ENCODE data around the gene TDRD9. TPM values are rescaled to one million over a fixed set of nuclear protein-coding genes. Genes with fewer than 3 reads are reported as not detected.

Gene TDRD9
- total RNA-seq, 6 experiments from 2014 or later = 0.31 to 0.86 (median 0.43) TPM; not detected in 1

DNA sequence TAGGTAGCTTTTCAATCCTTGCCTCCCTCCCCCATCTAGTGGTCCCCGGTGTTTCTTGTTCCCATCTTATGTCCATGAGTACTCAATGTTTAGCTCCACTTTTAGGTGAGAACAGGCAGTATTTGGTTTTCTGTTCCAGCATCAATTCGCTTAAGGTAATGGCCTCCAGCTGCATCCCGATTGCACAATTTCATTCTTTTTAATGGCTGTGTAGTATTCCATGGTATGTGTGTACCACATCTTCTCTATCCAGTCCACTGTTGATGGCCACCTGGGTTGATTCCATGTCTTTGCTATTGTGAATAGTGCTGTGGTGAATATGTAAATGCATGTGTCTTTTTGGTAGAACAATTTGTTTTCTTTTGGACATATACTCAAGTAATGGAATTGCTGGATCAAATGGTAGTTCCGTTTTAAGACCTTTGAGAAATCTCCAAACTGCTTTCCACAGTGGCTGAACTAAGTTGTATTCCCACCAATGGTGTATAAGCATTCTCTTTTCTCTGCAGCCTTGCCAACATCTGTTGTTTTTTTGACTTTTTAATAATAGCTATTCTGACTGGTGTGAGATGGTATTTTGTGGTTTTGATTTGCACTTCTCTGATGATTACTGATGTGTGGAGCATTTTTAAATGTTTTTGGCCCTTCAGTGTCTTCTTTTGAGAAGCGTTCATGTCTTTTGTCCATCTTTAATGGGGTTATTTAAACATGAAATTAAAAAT lies 123.0 kb downstream of the TDRD9 start:
- DNase-seq (no peak), ATAC-seq (no peak)
- intact Hi-C loops (cut with DNase I) = no loop called here
- Histone ChIP-seq H3K9me3 (no peaks in the 10 kb centered on the region), H3K4me3 (no peak overlapping the region), H3K36me3 (no peaks in the 10 kb centered on the region), H3K4me1 (no peaks in the 10 kb centered on the region), H3K27me3 (no peaks in the 10 kb centered on the region), H3K27ac (no peak overlapping the region)
- 33% methylated on average over 4 of the region's 5 CpGs for WGBS (ENCODE audit: insufficient coverage, low coverage, low lambda C conversion rate, missing lambda C conversion rate)
- TF ChIP-seq POLR2A (IDR thresholded peaks at IDR 0.05) = no peak
- TF ChIP-seq, protein P1, sequence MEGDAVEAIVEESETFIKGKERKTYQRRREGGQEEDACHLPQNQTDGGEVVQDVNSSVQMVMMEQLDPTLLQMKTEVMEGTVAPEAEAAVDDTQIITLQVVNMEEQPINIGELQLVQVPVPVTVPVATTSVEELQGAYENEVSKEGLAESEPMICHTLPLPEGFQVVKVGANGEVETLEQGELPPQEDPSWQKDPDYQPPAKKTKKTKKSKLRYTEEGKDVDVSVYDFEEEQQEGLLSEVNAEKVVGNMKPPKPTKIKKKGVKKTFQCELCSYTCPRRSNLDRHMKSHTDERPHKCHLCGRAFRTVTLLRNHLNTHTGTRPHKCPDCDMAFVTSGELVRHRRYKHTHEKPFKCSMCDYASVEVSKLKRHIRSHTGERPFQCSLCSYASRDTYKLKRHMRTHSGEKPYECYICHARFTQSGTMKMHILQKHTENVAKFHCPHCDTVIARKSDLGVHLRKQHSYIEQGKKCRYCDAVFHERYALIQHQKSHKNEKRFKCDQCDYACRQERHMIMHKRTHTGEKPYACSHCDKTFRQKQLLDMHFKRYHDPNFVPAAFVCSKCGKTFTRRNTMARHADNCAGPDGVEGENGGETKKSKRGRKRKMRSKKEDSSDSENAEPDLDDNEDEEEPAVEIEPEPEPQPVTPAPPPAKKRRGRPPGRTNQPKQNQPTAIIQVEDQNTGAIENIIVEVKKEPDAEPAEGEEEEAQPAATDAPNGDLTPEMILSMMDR (IDR thresholded peaks at IDR 0.05) = no peak

DNA sequence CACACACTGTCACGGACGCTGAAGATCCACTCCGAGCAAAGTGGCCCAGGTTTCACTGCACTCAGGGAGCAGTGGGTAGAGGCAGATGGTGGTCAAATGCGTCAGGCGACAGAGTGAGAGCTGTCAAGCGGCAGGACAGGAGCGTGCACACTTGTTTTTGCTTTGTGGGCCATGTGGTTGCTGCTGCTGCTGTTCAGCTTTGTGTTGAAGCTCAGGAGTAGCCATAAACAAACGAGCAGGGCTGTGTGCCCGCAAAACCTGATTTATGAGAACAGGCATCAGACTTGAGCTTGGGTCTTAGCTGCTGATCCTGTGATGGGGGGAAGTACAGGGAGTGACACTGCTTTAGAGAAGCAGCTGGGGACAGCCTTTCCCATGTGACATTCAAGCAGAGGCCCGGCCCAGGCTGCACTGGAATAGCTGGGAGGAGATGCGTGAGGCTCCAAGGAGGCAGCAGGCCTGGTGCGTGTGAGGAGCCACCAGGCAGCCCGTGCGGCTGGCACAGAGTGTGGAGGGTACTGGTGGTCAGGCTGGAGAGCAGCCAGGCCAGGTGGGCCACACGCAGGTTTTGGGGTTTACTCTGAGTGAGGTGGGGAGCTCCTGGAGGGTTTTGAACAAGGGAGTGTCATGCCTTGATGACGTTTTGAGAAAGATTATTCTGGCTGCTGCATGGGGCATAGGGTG lies 126.1 kb downstream of the TDRD9 start:
- intact Hi-C loops (cut with DNase I) = no loop called here
- Histone ChIP-seq H3K36me3 (no peaks in the 10 kb centered on the region), H3K27me3 (no peaks in the 10 kb centered on the region), H3K27ac (no peak overlapping the region), H3K9me3 (no peaks in the 10 kb centered on the region), H3K4me1 (no peaks in the 10 kb centered on the region), H3K4me3 (no peak overlapping the region)
- 65% methylated on average over 7 of the region's 16 CpGs for WGBS (ENCODE audit: insufficient coverage, low coverage, low lambda C conversion rate, missing lambda C conversion rate)
- ATAC-seq (peak in 1 of 4 donors; percentile 22), DNase-seq (no peak)
- no peak for TF ChIP-seq POLR2A (IDR thresholded peaks at IDR 0.05)
- TF ChIP-seq, protein P1 (IDR thresholded peaks at IDR 0.05) = no peak

DNA sequence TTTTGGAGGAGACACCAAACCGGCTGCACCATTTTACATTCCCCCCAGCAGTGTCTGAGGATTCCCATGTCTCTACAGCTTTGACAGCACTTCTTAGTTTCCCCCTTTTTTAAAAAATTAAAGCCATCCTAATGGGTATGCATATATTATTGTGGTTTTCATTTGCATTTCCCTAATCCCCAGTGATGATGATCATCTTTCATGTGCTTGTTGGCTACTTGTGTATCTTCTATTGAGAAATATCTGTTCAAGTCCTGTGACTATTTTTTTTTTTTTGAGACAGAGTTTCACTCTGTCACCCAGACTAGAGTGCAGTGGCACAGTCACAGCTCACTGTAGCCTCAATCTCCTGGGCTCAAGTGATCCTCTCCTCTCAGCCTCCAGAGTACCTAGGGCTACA lies 134.0 kb downstream of the TDRD9 start:
- Histone ChIP-seq H3K4me1 (no peaks in the 10 kb centered on the region), H3K27ac (no peak overlapping the region), H3K36me3 (no peaks in the 10 kb centered on the region), H3K9me3 (no peaks in the 10 kb centered on the region), H3K27me3 (no peaks in the 10 kb centered on the region), H3K4me3 (no peak overlapping the region)
- 100% methylated on average over 1 of the region's 1 CpG for WGBS (ENCODE audit: insufficient coverage, low coverage, low lambda C conversion rate, missing lambda C conversion rate)
- DNase-seq (no peak), ATAC-seq (no peak)
- TF ChIP-seq POLR2A (IDR thresholded peaks at IDR 0.05) = no peak
- TF ChIP-seq, protein P1 (IDR thresholded peaks at IDR 0.05) = no peak
- intact Hi-C loops (cut with DNase I) = loop anchor here in 1 of 2 donors (10.0 kb wide), 1 partner anchor 503 kb away; no protein-coding TSS in a partner anchor

DNA sequence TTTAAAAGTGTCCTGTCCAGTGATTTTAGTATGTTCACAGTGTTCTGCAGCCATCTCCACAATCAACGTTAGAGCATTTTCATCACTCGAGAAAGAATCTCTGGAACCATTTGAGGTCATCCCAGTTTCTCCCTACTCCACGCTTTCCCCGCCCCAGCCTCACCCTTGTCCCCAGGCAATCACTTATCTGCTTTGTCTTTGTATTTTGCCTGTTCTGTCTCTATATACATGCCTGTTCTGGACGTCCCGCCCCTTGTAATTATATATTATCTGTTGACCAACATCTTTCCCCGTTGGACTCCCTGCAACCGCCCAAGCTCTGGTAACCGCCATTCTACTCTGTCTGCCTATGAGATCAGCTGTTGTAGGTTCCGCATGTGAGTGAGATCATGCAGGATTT lies 135.7 kb downstream of the TDRD9 start:
- DNase-seq (no peak), ATAC-seq (no peak)
- TF ChIP-seq, protein P1 (IDR thresholded peaks at IDR 0.05) = no peak
- no peak for TF ChIP-seq POLR2A (IDR thresholded peaks at IDR 0.05)
- Histone ChIP-seq H3K27ac (no peak overlapping the region), H3K4me3 (no peak overlapping the region), H3K36me3 (no peaks in the 10 kb centered on the region), H3K4me1 (no peaks in the 10 kb centered on the region), H3K27me3 (no peaks in the 10 kb centered on the region), H3K9me3 (no peaks in the 10 kb centered on the region)
- intact Hi-C loops (cut with DNase I) = loop anchor here in 1 of 2 donors (10.0 kb wide), 1 partner anchor 501 kb away; no protein-coding TSS in a partner anchor
- WGBS (ENCODE audit: insufficient coverage, low coverage, low lambda C conversion rate, missing lambda C conversion rate) = 69% methylated on average over 9 of the region's 10 CpGs
